Mesendoderm (in vitro differentiated cells): ENCODE data around the gene VASP.

ENCODE experiments used
- DNase-seq: peaks from one replicate; pipeline ENCODE4 v3.0.0; 2013
- H2AK5ac ChIP-seq: 2 replicates; pipeline ENCODE4 v1.6.1; 2013; ENCODE audit warnings: low read length, inconsistent platforms
- H2BK120ac ChIP-seq: 2 replicates; pipeline ENCODE4 v1.6.1; 2013; ENCODE audit warnings: low read depth, mild to moderate bottlenecking, low read length, moderate library complexity, mixed read lengths
- H2BK15ac ChIP-seq: replicated peaks from 2 replicates; pipeline ENCODE4 v1.6.1; 2013; ENCODE audit warnings: low read depth, mild to moderate bottlenecking, moderate library complexity
- H2BK5ac ChIP-seq: 2 replicates; pipeline ENCODE4 v1.6.1; 2013; ENCODE audit warnings: low read length, inconsistent platforms
- H3K18ac ChIP-seq: 2 replicates; pipeline ENCODE4 v1.6.1; 2013; ENCODE audit warnings: mild to moderate bottlenecking, low read length, mixed read lengths
- H3K23ac ChIP-seq: one replicate; pipeline ENCODE4 v1.6.1; 2013; ENCODE audit warnings: low read length
- H3K27ac ChIP-seq: 2 replicates; pipeline ENCODE4 v1.5.1; 2013; ENCODE audit warnings: low read depth, mild to moderate bottlenecking, inconsistent platforms, low read length, moderate library complexity
- H3K27me3 ChIP-seq: 2 replicates; pipeline ENCODE4 v1.6.1; 2013; ENCODE audit warnings: low read length, control low read depth, mild to moderate bottlenecking, inconsistent platforms; ENCODE audit not compliant: insufficient read depth, poor library complexity
- H3K36me3 ChIP-seq: 2 replicates; pipeline ENCODE4 v1.6.1; 2013; ENCODE audit warnings: low read length, inconsistent platforms; ENCODE audit not compliant: control insufficient read depth, insufficient read depth
- H3K4ac ChIP-seq: one replicate; pipeline ENCODE4 v1.6.1; 2013; ENCODE audit warnings: low read depth, mild to moderate bottlenecking, low read length, moderate library complexity
- H3K4me1 ChIP-seq: 2 replicates; pipeline ENCODE4 v1.6.1; 2013; ENCODE audit warnings: low read depth, low read length, inconsistent platforms; ENCODE audit not compliant: control insufficient read depth
- H3K4me2 ChIP-seq: 2 replicates; pipeline ENCODE4 v1.6.1; 2013; ENCODE audit warnings: low read length
- H3K4me3 ChIP-seq: 2 replicates; pipeline ENCODE4 v1.5.1; 2013; ENCODE audit warnings: mild to moderate bottlenecking, low read length
- H3K56ac ChIP-seq: one replicate; pipeline ENCODE4 v1.6.1; 2013; ENCODE audit warnings: low read length
- H3K79me1 ChIP-seq: 2 replicates; pipeline ENCODE4 v1.6.1; 2013; ENCODE audit warnings: low read length, inconsistent platforms
- H3K79me2 ChIP-seq: 2 replicates; pipeline ENCODE4 v1.6.1; 2013; ENCODE audit warnings: mild to moderate bottlenecking, low read length; ENCODE audit not compliant: control insufficient read depth, insufficient read depth
- H3K9ac ChIP-seq: 2 replicates; pipeline ENCODE4 v1.6.1; 2013; ENCODE audit warnings: low read length, inconsistent platforms
- H4K5ac ChIP-seq: one replicate; pipeline ENCODE4 v1.6.1; 2013; ENCODE audit warnings: low read length
- H4K8ac ChIP-seq: one replicate; pipeline ENCODE4 v1.6.1; 2013; ENCODE audit warnings: low read depth, mild to moderate bottlenecking, control low read depth, low read length, moderate library complexity
- WGBS: extraction: QIAGEN DNeasy Blood & Tissue Kit; methylation state at CpG from one replicate; pipeline ENCODE4 v1.1.7; 2013; ENCODE audit warnings: low lambda C conversion rate, missing lambda C conversion rate; ENCODE audit not compliant: insufficient coverage; ENCODE audit errors: extremely low coverage; 5-methylcytosine and 5-hydroxymethylcytosine counted together

The VASP gene

GRCh38 chr19:45502111-45502510 lies 5.2 kb upstream of the VASP start:
- Histone ChIP-seq H3K4me1 (peaks cover 4% of the 10 kb centered on the region), H2BK5ac (no peak overlapping the region), H3K36me3 (no peaks in the 10 kb centered on the region), H3K4me2 (no peak overlapping the region), H2BK15ac (no peak overlapping the region), H2AK5ac (no peak overlapping the region), H3K23ac (no peak overlapping the region), H2BK120ac (no peak overlapping the region), H3K56ac (no peak overlapping the region), H4K5ac (no peak overlapping the region), H3K9ac (no peak overlapping the region), H3K27me3 (no peaks in the 10 kb centered on the region), H3K79me1 (no peaks in the 10 kb centered on the region), H3K27ac (no peak overlapping the region), H3K18ac (no peak overlapping the region), H3K79me2 (no peaks in the 10 kb centered on the region), H4K8ac (no peak overlapping the region), H3K4ac (no peak overlapping the region), H3K4me3 (no peak overlapping the region)
- no CpG with 5 or more reads among the region's 5 CpGs for WGBS
- no peak for DNase-seq

GRCh38 chr19:45503909-45504308 lies 3.4 kb upstream of the VASP start:
- Histone ChIP-seq H3K56ac (no peak overlapping the region), H3K36me3 (no peaks in the 10 kb centered on the region), H3K4me1 (peaks cover under 1% of the 10 kb centered on the region), H3K79me1 (peaks cover 2% of the 10 kb centered on the region), H3K27ac (no peak overlapping the region), H3K4me3 (no peak overlapping the region), H3K79me2 (peaks cover 14% of the 10 kb centered on the region), H3K9ac (no peak overlapping the region), H3K4ac (no peak overlapping the region), H3K18ac (no peak overlapping the region), H4K5ac (no peak overlapping the region), H2AK5ac (no peak overlapping the region), H3K4me2 (no peak overlapping the region), H2BK15ac (no peak overlapping the region), H4K8ac (no peak overlapping the region), H3K23ac (no peak overlapping the region), H3K27me3 (no peaks in the 10 kb centered on the region), H2BK5ac (no peak overlapping the region), H2BK120ac (no peak overlapping the region)
- no peak for DNase-seq
- WGBS: no CpG with 5 or more reads among the region's 9 CpGs

GRCh38 chr19:45505151-45505995 lies 1.9 kb upstream of the VASP start:
- no peak overlapping the region for H3K9ac ChIP-seq
- no peak overlapping the region for H4K5ac ChIP-seq
- DNase-seq: no peak
- H3K4ac ChIP-seq: peak overlapping the region; percentile 62
- H3K27me3 ChIP-seq: no peaks in the 10 kb centered on the region
- no CpG with 5 or more reads among the region's 8 CpGs for WGBS
- no peak overlapping the region for H3K4me2 ChIP-seq
- H2BK120ac ChIP-seq: no peak overlapping the region
- H3K4me3 ChIP-seq: no peak overlapping the region
- H3K79me1 ChIP-seq: peaks cover 2% of the 10 kb centered on the region
- H3K18ac ChIP-seq: no peak overlapping the region
- H2BK5ac ChIP-seq: no peak overlapping the region
- H3K4me1 ChIP-seq: peaks cover 2% of the 10 kb centered on the region
- no peak overlapping the region for H4K8ac ChIP-seq
- no peaks in the 10 kb centered on the region for H3K36me3 ChIP-seq
- no peak overlapping the region for H3K27ac ChIP-seq
- H2AK5ac ChIP-seq: no peak overlapping the region
- H3K23ac ChIP-seq: no peak overlapping the region
- peak overlapping the region; percentile 37 for H3K56ac ChIP-seq
- peaks cover 27% of the 10 kb centered on the region for H3K79me2 ChIP-seq
- H2BK15ac ChIP-seq: no peak overlapping the region

GRCh38 chr19:45505996-45506245 lies 1.4 kb upstream of the VASP start:
- H3K27me3 ChIP-seq: no peaks in the 10 kb centered on the region
- H2BK120ac ChIP-seq: no peak overlapping the region
- peaks cover 2% of the 10 kb centered on the region for H3K79me1 ChIP-seq
- no peak overlapping the region for H2AK5ac ChIP-seq
- DNase-seq: no peak
- WGBS: no CpG with 5 or more reads among the region's 5 CpGs
- no peak overlapping the region for H4K5ac ChIP-seq
- no peak overlapping the region for H3K4me3 ChIP-seq
- peak overlapping the region; percentile 43 for H3K56ac ChIP-seq
- no peak overlapping the region for H3K23ac ChIP-seq
- peak overlapping the region; percentile 77 for H3K4me2 ChIP-seq
- H3K4ac ChIP-seq: peak overlapping the region; percentile 62
- H4K8ac ChIP-seq: no peak overlapping the region
- no peaks in the 10 kb centered on the region for H3K36me3 ChIP-seq
- peak overlapping the region; percentile 23 for H3K9ac ChIP-seq
- H2BK5ac ChIP-seq: no peak overlapping the region
- peaks cover 32% of the 10 kb centered on the region for H3K79me2 ChIP-seq
- H3K4me1 ChIP-seq: peaks cover 2% of the 10 kb centered on the region
- no peak overlapping the region for H2BK15ac ChIP-seq
- no peak overlapping the region for H3K27ac ChIP-seq
- no peak overlapping the region for H3K18ac ChIP-seq

- WGBS: no CpG with 5 or more reads among the region's 47 CpGs
- H3K79me2 ChIP-seq: peaks cover 37% of the 10 kb centered on the region
- peaks cover 2% of the 10 kb centered on the region for H3K4me1 ChIP-seq
- H4K8ac ChIP-seq: no peak overlapping the region
- H2BK15ac ChIP-seq: no peak overlapping the region
- no peak overlapping the region for H4K5ac ChIP-seq
- no peak overlapping the region for H2BK5ac ChIP-seq
- peak overlapping the region; percentile 99 for H3K56ac ChIP-seq
- H3K18ac ChIP-seq: peak overlapping the region; percentile 54
- peak overlapping the region; percentile 70 for H3K4me3 ChIP-seq
- peak overlapping the region; percentile 92 for H3K4me2 ChIP-seq
- H2BK120ac ChIP-seq: peak overlapping the region; percentile 89
- H3K9ac ChIP-seq: peak overlapping the region; percentile 93
- peak; percentile 97 for DNase-seq
- H2AK5ac ChIP-seq: no peak overlapping the region
- no peak overlapping the region for H3K23ac ChIP-seq
- peak overlapping the region; percentile 77 for H3K4ac ChIP-seq
- H3K36me3 ChIP-seq: no peaks in the 10 kb centered on the region
- peak overlapping the region; percentile 100 for H3K27ac ChIP-seq
- H3K79me1 ChIP-seq: peaks cover 6% of the 10 kb centered on the region
- H3K27me3 ChIP-seq: no peaks in the 10 kb centered on the region
Observed at GRCh38 chr19:45506246-45506988, 862 bp upstream of the VASP start.
